Measurements from ENCODE around the gene ZC3H10.

DNA sequence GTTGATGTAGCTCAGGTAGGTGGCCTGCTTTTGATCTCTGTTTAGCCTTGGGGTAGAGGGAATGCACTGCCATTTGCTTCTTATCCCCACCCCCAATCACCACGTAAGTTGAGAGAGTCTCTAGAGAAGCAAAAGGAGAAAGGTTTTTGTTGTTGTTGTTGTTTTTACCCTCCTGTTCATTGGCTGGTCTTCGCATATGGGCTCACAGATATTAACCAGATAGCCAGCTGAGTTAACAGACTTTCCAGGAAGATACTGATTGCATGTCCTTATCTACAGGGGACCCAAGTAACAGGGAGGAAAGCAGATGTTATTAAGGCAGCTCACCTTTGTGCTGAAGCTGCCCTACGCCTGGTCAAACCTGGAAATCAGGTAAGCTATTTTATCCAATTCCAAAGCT lies 10.8 kb upstream of the ZC3H10 start:
- no peak for TF ChIP-seq EZH2phosphoT487 (IDR thresholded peaks at IDR 0.05; ENCODE audit: insufficient read depth, low read depth)
- no peak for TF ChIP-seq EZH2 (IDR thresholded peaks at IDR 0.05; ENCODE audit: insufficient read depth, poor library complexity, severe bottlenecking)

Data from GM23248 (cell line).